ENCODE results near the gene NKAIN2.
"Not testable (repeated sequence)": the region's sequence is repeated elsewhere in the genome, so short reads cannot be mapped to it uniquely, and the experiment has no call there.

The NKAIN2 gene

DNA sequence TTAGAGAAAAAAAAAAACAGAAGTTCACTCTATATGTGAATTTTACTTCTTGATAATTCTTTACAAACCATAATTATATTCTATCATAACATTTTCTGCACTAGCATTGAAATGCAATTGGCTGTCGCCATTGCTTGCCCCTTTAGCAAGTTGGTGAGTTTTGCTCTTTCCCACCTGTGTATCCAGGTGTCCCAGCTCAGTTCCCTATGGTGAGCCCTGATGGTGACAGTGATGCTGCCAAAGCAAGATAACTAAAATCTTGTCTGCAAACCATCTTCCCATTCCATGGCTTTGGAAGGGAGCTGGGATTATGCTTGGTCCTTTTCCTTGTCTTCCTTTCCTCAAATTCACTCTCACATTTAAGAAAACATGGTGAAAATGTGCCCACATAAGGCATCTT lies 429.6 kb downstream of the NKAIN2 start:
- no peak for DNase-seq

DNA sequence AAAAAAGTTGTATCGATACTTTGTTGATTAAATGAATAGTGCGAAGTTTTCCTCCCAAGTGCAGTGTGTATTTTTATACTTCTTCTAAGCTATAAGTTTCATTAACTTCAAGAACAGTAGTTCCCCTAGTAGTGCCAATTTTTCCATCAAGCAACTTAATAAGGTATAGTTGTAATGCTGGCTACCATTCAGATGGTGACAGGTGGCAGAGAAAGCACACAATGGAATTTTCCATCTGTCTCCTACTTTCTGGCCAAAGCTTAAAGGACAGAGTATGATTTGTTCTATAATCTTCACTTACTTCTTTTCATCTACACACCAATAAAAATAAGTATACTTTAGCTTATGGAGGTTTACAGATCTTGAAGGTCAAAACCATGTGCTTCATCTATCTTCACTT lies 431.1 kb downstream of the NKAIN2 start:
- DNase-seq, result no peak

DNA sequence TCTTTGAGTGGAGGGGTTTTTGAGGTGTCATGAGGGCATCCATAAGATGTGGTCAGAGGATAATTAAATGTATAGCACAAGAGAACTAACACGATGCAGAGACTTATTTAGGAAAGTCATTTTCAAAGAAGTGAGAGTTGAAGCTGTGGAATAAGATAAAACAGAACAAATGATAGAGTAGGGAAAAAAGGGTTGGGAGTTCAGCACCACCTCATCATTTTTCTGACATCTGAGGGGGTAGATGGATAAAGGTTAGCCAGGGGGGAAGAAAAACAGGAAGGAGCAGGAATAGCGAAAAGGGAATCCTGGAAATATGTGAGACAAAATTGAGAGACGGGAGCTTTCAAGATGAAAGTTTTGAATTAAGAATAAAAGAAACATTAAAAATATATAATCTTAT lies 434.2 kb downstream of the NKAIN2 start:
- DNase-seq, result no peak

DNA sequence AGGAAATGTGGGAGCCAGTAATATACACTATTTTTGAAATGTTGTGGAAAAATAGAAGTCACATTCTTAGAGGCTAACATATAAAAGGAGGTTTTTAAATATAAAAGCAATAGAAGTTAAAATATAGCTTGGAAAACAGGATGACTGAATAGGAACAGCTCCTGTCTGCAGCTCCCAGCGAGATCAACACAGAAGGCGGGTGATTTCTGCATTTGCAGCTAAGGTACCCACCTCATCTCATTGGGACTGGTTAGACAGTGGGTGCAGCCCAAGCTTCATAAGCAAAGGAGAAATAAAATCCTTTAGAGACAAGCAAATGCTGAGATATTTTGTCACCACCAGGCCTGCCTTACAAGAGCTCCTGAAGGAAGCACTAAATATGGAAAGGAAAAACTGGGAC lies 434.7 kb downstream of the NKAIN2 start:
- not testable (repeated sequence) for DNase-seq

DNA sequence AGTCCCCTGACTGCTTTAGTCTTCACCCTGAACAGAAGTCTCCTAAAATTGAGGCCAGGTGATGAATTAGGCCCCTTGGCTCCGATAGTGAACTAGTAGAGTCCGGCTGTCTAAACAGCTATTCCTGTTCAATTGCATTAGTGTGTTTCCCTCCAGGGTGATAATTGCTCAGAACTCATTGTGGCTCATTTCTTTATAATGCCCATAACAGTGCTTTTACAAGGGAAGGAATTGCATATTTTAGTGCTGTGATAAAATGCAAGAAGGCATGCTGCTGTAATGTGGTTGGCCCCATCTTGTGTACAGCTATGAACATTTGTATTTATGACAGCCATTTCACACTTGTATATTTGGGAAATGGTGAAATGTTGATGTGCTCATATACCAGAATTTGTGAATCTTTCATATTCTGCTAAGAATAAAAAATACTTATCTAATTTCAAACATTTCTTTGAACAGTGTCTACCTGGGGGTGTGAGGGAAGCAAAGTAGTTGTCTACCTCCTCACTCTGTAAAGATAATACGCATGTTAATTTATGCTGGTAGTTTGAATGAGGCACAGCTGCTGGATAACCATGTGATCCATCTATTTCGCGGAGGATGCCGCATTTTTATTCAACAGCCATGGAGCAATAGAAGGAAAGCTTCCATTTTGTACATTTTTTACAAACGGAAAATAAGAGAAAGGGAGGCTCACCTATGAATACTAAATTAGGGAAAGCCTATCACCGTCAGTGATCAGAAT lies 451.4 kb downstream of the NKAIN2 start:
- DNase-seq, result no peak

DNA sequence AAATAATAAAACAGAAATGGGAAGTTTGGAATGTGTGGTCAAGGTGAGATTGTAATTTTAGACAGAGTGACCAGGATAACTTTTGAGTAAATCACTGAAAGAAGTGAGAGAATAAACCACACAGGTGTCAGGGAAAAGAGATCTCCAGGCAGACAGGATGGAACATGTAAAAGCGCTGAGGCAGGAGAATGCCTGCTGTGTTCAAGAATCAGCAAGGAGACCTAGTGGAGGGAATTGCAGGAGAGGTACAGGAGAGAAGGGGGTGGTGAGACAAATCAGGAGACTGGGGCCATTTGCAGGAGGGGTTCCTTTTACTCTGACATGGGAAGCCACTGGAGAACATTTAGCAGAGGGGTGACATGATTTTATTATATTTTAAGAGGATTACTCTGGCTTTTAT lies 456.7 kb downstream of the NKAIN2 start:
- no peak for DNase-seq

DNA sequence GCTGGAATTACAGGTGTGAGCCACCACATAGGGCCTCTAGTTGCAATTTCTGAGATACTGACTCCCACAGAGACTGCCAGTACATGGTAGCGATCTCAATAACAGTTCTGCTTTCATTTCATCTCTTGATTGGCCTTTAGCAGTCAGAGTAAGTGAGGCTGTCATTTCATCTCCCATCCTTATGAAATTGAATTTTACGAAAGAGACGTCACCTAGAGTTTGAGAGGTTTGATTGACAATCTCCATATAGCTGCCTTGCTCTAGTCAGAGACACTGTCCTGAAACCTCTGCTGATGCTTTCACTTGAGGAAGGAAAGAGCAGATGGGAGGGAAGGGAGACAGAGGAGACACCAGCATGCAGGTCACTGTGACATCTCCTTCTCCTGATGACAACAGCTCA lies 466.1 kb downstream of the NKAIN2 start:
- DNase-seq, result no peak

DNA sequence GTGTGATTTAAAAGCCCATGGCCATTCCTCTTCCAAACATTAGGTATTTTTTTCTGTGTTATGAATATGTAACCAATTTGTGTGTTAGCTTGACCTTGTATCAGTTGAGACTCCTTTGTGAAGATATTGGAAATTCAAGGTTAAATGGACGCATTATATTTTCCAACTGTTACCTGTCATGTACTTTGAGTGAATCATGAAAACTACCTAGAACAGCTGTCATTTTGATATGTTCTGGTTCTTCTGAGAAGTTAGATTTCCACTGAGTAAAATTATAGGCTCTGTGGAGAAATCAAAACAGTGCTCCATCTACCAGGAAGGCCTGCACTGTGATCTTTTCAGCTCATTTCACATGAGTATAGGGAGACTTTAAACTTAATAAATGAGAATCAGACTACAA lies 470.0 kb downstream of the NKAIN2 start:
- DNase-seq, result no peak

DNA sequence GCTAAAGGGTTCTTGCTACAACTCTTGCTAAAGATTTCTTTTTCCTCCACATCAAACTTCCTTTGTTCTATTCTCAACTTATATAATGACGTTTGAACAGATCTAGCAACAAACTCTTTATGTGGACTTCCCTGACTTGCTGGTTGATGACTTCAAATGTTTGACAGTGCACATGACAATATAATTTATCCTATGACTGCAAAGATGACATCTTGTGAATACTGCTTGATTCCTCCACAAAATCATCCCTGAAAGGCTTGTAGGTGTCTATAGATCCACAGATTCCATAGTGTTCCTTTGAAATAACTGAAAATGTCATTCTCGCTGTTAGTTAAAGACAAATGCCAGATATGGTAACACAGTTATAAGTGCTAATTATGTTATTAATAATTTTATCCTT lies 478.9 kb downstream of the NKAIN2 start:
- no peak for DNase-seq

DNA sequence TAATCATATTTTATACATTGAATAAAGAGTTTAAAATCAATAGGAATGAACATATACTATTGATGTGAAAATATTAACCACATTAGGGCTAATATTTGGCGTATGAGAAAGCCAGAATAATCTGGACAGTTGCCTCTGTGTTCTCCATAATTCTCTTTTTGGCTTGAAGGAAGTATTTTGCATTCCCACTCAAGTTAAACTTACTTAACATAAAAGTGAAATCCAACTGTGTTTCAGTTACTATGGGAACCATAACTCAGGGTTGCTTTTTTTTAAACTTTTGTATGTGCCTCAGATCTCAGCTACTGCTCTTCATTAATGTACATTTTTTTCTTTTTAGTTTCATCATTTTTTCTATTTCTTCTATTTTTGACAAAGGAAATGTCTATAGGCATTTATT lies 479.8 kb downstream of the NKAIN2 start:
- no peak for DNase-seq

DNA sequence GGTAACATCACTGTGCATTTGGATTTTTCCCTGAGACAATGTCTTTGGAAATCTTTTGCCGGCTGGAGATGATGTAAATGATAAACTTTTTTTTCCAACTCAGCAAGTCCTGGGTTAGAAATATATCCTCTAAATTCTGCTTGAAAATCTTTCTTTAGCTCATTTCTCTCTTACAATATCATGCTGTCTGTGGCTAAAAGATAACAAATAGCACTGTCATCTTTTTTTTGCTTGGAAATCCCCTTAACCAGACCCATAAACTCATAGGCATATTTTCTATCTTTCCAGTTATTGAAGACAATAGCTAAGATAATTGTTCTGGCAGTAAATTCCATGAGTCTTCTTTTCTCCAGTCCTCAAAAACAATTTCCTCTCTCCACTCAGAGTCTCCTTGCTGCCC lies 481.5 kb downstream of the NKAIN2 start:
- DNase-seq, result no peak

DNA sequence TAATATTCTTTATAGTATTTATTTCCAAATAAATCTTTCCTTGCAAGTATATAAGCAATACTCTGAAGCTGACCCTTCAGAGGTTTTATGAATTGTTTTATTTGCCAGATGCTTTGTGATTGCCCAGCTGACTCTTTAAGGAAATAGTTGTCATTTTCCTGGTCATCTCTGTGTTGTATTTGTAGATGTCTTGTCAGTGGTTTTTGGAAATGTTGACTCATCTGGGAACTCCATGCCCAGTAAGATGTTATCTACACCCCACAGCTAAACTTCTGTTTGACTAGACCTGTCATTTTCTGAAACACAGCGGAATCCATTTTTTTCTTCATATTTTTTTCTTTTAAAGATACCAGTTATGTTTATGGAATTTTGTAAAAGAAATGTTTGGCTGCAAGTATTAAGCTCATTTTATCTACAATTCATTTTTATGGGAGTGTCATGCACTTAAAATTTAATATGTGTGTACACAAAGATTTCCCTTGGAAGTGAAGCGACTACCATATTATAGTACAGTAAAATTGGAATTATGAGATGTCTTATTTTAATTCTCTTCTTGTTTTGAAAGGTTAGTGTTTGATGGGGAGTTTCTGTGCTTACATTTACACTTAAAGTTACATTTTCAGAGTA lies 491.0 kb downstream of the NKAIN2 start:
- DNase-seq, result no peak

DNA sequence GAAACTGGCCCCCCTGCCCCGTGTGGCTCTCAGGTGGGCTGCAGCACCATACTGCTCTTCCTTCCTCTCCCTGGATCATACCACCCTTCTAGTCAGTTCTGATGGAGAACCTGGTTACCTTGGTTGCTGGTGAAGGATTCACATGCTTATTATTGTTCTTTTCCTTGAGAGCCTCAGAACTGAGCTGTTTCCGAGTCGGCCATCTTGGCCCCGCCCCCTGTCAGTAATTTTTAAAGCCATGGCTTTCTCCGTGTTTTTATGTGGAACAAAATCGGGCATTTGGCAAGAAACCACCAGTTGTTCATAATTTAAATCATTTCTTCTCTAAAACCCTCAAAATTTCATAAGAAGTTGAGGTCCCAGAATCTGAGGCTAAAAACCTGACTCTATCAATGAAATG lies 493.8 kb downstream of the NKAIN2 start:
- DNase-seq, result no peak

DNA sequence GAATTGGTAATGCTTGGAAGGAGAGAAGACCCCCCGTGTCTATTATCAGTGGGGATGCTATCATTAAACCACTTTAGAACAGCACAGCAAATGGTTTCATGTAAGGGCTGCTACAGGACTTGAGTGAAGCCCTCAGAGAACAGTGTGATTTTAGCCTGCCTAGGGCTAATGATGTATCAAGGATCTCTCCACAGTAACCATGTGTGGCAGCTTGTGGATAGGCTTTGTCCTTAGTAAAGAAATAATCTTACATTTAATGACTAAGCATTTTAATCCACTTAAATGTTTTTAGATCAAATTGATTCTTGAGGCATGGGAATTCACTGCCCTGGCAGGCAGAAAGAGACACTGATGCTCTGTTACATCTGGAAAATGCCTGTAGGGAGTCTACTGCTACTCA lies 495.1 kb downstream of the NKAIN2 start:
- no peak for DNase-seq

DNA sequence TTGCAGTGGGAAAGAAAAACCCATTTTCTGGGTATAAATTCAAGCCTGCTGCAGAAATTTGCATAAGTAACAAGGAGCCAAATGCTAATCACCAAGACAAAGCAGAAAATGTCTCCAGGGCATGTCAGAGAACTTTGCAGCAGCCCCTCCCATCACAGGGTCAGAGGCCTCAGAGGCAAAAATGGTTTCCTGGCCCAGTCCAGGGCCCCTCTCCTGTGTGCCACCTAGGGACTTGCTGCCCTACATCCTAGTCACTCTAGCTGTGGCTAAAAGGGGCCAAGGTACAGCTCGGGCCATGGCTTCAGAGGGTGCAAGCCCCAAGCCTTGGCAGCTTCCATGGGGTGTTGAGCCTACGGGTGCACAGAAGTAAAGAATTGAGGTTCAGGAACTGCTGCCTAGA lies 497.2 kb downstream of the NKAIN2 start:
- DNase-seq, result not testable (repeated sequence)

DNA sequence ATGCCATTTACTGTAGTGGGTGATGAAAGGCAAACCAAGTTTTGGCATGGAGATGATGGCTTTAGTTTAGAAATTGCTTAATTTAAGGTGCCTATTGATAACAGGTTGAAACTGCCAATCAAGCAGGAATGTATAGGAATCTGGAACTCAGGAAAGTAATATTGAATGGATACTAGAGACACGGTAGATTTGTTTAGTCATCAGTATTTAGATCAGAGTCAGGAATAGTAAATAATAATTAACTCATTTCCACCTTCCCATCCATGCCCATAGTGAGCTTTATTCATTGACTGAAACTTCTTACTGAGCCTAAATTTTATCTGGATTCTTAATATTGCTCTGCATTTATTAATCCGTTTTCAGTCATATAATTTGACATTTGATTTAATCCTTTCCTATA lies 500.3 kb downstream of the NKAIN2 start:
- DNase-seq, result no peak

DNA sequence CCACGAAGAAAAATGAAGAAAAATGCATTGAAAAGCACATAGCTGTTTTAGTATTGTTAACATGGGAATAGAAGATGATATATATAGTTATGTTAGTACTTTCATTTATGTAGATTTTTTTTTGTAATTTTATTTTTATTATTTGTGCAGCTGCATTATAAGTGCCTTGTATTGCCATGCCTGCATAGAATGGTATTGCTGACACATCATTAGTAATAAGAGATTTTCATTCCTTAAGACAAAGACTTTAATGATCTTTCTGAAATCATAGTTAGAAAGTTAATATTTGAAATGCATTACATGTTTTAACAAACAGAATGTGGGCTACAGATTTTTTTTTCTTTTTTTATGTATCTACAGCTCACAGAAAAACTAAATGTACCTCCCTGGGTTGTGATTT lies 506.5 kb downstream of the NKAIN2 start:
- no peak for DNase-seq

DNA sequence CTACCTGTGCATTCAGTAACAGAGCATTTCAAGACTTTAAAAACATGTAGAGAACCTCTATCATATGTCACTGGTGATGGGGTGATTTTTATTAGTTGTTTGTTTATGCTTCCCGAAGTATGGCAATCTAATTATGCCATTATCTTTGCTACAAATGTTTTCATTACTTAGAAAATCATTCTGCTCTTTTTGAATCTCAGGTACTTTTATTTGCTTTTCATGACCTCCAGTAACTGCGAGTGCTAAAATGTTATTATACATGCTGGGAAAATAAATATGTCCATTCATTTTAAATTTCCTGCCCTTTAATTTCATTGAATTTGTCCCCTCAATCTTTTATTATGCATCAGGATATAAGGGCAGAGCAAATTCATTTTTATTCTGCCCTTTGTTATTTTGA lies 515.7 kb downstream of the NKAIN2 start:
- DNase-seq, result no peak

DNA sequence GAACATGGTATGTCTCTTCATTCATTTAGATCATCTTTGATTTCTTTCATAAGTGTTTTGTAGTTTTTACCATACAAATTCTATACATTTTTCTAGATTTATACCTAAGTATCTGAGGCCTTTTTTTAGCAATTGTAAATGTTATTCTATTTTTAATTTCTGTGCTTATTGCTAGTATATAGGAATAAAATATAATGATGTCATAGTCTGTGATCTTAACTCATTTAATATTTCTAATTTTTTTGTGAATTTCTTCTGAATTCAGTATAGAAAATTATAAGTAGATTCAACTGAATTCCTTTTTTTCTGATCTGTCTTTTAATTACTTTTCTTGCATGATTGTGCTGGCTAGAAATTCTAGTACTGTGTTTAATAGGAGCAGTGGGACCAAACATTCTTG lies 520.6 kb downstream of the NKAIN2 start:
- DNase-seq, result no peak

DNA sequence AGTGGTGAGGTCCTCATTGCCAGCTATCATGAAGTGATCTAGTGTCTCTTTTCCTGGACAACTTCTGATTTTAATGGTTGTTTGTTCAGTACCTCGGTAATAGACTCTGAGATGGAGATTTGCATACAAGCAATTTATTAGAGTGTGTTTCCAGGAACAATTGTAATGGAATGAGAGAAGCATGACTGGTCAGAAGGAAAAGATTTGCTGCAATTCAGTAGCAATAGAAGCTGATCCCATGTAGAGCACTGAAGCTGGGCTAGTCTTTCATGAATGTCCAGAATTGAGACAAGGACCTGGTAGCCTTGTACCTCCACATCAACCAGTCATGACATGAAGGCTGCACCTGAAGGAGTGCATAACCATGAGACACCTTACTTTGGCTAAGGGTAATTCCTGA lies 526.5 kb downstream of the NKAIN2 start:
- no peak for DNase-seq

DNA sequence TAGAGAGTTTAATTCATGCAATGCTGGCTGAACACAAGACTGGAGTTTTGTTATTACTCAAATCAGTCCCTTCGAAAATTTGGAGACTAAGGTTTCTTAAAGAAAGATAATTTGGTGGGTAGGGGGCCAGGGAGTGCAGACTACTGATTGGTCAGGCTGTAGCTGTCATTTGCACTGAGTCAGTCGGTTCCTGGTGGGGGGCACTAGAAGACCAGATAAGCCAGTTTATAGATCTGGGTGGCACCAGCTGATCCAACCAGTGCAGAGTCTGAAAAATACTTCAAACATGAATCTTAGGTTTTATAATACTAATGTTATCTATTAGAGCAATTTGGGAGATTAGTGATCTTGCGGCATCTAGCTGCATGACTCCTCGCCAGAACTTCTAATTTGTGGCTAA lies 530.7 kb downstream of the NKAIN2 start:
- no peak for DNase-seq

DNA sequence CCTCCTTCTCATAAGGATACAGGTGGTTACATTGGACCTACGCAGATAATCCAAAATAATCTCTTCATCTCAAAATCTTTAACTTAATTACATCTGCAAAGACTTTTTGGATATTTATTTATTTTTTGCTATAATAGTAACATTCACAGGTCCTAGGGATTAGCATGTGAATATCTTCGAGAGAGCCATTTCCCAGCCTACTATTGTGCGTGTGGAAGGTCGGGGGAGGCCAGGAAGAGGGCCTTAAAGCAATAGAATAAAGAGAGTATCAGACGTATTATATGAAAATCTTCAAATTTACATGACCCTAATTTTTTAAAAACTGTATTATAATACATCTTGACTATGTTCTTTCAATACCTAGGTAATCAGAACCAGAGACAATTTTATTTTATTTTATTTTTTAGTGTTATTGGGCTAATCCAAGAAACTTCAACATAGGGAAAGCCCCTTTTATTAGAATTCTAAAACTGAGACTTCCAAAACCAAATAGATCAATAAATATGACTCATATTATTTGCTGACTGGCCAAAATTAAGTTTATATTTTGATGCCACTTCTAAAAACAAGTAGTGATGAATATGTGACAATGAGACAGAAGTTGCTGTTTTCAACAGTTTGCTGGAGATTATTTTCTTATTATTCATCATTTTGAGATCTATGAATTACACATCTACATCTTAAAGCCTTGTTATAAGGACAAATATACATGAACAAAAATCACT lies 536.1 kb downstream of the NKAIN2 start:
- DNase-seq, result no peak

DNA sequence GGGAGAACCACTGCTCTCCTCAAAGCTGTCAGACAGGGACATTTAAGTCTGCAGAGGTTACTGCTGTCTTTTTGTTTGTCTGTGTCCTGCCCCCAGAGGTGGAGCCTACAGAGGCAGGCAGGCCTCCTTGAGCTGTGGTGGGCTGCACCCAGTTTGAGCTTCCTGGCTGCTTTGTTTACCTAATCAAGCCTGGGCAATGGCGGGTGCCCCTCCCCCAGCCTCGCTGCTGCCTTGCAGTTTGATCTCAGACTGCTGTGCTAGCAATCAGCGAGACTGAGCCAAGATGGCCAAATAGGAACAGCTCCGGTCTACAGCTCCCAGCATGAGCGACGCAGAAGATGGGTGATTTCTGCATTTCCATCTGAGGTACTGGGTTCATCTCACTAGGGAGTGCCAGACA lies 544.7 kb downstream of the NKAIN2 start:
- not testable (repeated sequence) for DNase-seq

DNA sequence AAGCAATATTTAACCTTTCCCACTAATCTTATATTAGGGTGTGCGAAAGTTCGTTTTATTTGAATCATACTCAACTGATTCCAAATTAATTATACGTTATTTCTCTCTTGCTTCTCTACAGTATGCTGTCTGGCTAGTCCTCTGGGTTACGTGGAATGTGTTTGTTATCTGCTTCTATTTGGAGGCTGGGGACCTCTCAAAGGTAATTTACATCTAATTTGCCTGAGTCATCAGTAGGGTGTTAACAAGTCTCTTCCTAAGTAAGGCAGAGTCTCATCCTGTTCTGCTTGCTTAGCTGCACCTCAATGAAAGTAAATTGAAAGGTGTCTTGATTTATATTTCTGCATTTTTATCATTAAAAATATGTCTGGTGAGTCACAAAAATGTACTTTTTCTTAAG lies 551.5 kb downstream of the NKAIN2 start:
- DNase-seq, result no peak

All from kidney glomerular epithelial cell (primary cell).